SH-SY5Y (cell line): ENCODE data around the gene TOM1L2.

Experiments used
- GATA2 ChIP-seq: IDR thresholded peaks from 2 replicates; pipeline ENCODE4 v1.6.1; 2011; ENCODE audit warnings: mild to moderate bottlenecking, low read depth, low read length
- GATA3 ChIP-seq: IDR thresholded peaks from 2 replicates; pipeline ENCODE4 v1.6.1; 2011; ENCODE audit warnings: low read depth, mild to moderate bottlenecking, low read length, moderate library complexity

DNA sequence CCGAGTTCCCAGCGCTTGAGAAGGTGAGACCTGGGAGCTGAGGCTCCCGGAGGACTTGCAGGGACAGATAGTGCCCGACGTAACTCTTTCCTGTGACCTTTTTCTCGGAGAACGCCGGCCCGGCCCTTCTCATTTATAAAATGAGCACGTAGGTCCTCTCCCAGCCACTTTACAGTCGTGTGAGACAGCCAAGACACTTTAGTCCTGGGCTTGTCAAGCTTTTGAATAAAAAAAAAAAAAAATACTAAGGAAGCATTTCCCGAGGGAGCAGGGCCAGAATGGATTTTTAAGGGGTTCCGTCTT, 703 bp upstream of the TOM1L2 start:
- no peak for TF ChIP-seq GATA3
- TF ChIP-seq GATA2: no peak
